Mesendoderm (in vitro differentiated cells): ENCODE measurements around the gene CKAP5. TPM values are rescaled to one million over a fixed set of nuclear protein-coding genes. Genes with fewer than 3 reads are reported as not detected.

Experiments
- DNase-seq: peaks from one replicate; pipeline ENCODE4 v3.0.0; 2013
- H2AK5ac ChIP-seq: 2 replicates; pipeline ENCODE4 v1.6.1; 2013; ENCODE audit warnings: low read length, inconsistent platforms
- H2BK120ac ChIP-seq: 2 replicates; pipeline ENCODE4 v1.6.1; 2013; ENCODE audit warnings: low read depth, mild to moderate bottlenecking, low read length, moderate library complexity, mixed read lengths
- H2BK15ac ChIP-seq: replicated peaks from 2 replicates; pipeline ENCODE4 v1.6.1; 2013; ENCODE audit warnings: low read depth, mild to moderate bottlenecking, moderate library complexity
- H2BK5ac ChIP-seq: 2 replicates; pipeline ENCODE4 v1.6.1; 2013; ENCODE audit warnings: low read length, inconsistent platforms
- H3K18ac ChIP-seq: 2 replicates; pipeline ENCODE4 v1.6.1; 2013; ENCODE audit warnings: mild to moderate bottlenecking, low read length, mixed read lengths
- H3K23ac ChIP-seq: one replicate; pipeline ENCODE4 v1.6.1; 2013; ENCODE audit warnings: low read length
- H3K27ac ChIP-seq: 2 replicates; pipeline ENCODE4 v1.5.1; 2013; ENCODE audit warnings: low read depth, mild to moderate bottlenecking, inconsistent platforms, low read length, moderate library complexity
- H3K27me3 ChIP-seq: 2 replicates; pipeline ENCODE4 v1.6.1; 2013; ENCODE audit warnings: low read length, control low read depth, mild to moderate bottlenecking, inconsistent platforms; ENCODE audit not compliant: insufficient read depth, poor library complexity
- H3K36me3 ChIP-seq: 2 replicates; pipeline ENCODE4 v1.6.1; 2013; ENCODE audit warnings: low read length, inconsistent platforms; ENCODE audit not compliant: control insufficient read depth, insufficient read depth
- H3K4ac ChIP-seq: one replicate; pipeline ENCODE4 v1.6.1; 2013; ENCODE audit warnings: low read depth, mild to moderate bottlenecking, low read length, moderate library complexity
- H3K4me1 ChIP-seq: 2 replicates; pipeline ENCODE4 v1.6.1; 2013; ENCODE audit warnings: low read depth, low read length, inconsistent platforms; ENCODE audit not compliant: control insufficient read depth
- H3K4me2 ChIP-seq: 2 replicates; pipeline ENCODE4 v1.6.1; 2013; ENCODE audit warnings: low read length
- H3K4me3 ChIP-seq: 2 replicates; pipeline ENCODE4 v1.5.1; 2013; ENCODE audit warnings: mild to moderate bottlenecking, low read length
- H3K56ac ChIP-seq: one replicate; pipeline ENCODE4 v1.6.1; 2013; ENCODE audit warnings: low read length
- H3K79me1 ChIP-seq: 2 replicates; pipeline ENCODE4 v1.6.1; 2013; ENCODE audit warnings: low read length, inconsistent platforms
- H3K79me2 ChIP-seq: 2 replicates; pipeline ENCODE4 v1.6.1; 2013; ENCODE audit warnings: mild to moderate bottlenecking, low read length; ENCODE audit not compliant: control insufficient read depth, insufficient read depth
- H3K9ac ChIP-seq: 2 replicates; pipeline ENCODE4 v1.6.1; 2013; ENCODE audit warnings: low read length, inconsistent platforms
- H4K5ac ChIP-seq: one replicate; pipeline ENCODE4 v1.6.1; 2013; ENCODE audit warnings: low read length
- H4K8ac ChIP-seq: one replicate; pipeline ENCODE4 v1.6.1; 2013; ENCODE audit warnings: low read depth, mild to moderate bottlenecking, control low read depth, low read length, moderate library complexity
- WGBS: extraction: QIAGEN DNeasy Blood & Tissue Kit; methylation state at CpG from one replicate; pipeline ENCODE4 v1.1.7; 2013; ENCODE audit warnings: low lambda C conversion rate, missing lambda C conversion rate; ENCODE audit not compliant: insufficient coverage; ENCODE audit errors: extremely low coverage; 5-methylcytosine and 5-hydroxymethylcytosine counted together
- polyA plus RNA-seq, 2 experiments: library from polyadenylated mRNA; stranded (reverse); fragments of 200-250 nt; gene quantifications; one replicate each; pipeline ENCODE4 v1.2.3, GENCODE V29; 2013

CKAP5 gene
- 48.6 TPM for polyA plus RNA-seq (2013, experiment 1 of 2)
- polyA plus RNA-seq (2013, experiment 2 of 2) = 48.5 TPM

DNA sequence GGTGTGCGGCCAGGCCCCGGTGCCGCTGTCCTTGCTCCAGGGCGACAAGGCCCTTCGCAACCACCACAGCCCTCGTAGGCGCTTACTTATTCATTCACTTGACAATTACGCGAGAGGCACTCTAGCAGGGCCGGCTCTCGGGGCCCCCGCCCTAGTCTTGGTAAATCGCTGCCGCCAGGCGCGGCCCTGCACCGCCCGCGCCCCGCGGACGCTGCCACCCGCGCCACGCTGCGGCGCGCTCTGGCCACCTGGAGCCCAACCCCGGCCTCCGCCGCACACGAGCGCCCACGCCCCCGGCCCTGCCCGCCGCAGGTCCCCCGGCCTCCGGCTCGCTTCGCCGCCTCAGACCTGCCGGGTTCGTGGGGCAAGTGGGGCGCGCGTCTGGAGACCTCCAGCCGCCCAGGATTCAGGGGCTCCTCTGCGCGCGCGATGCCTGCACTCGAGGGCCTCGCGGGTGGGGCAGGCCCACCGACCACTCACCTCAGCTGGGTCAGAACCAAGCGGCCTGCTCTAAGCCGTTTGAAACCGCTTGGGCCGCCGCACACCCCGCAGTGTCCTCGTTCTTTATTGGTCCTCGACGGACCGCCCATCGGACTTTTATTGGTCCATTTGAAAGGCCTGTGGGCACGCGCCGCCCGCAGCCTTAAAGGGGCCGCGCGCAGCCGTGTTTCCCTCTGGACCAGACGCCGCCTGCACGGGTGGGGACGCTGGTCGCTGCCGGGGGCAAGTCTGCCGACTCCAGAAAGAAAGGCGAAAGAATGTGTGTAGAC is at the start of gene CKAP5:
TSS of gene CKAP5 (minus strand) at position 541 of the 770 bp plus-strand sequence. CDS start 25,049 bp downstream, outside the sequence.
- Histone ChIP-seq H4K8ac (no peak within 1 kb of the TSS), H2BK5ac (peak within 1 kb of the TSS; percentile 32), H2AK5ac (no peak within 1 kb of the TSS), H3K4me2 (peak within 1 kb of the TSS; percentile 39), H3K27ac (peak within 1 kb of the TSS; percentile 35), H3K79me1 (peaks cover 6% of the 10 kb centered on the region), H3K36me3 (no peaks in the 10 kb centered on the region), H3K23ac (peak within 1 kb of the TSS; percentile 48), H3K79me2 (peaks cover 43% of the 10 kb centered on the region), H3K4me1 (no peaks in the 10 kb centered on the region), H2BK15ac (no peak within 1 kb of the TSS), H3K27me3 (no peaks in the 10 kb centered on the region), H3K18ac (peak within 1 kb of the TSS; percentile 92), H2BK120ac (no peak within 1 kb of the TSS), H3K56ac (peak within 1 kb of the TSS; percentile 91), H3K4ac (peak within 1 kb of the TSS; percentile 94), H3K4me3 (peak within 1 kb of the TSS; percentile 68), H4K5ac (no peak within 1 kb of the TSS), H3K9ac (peak within 1 kb of the TSS; percentile 85)
- DNase-seq = peak; percentile 95
- WGBS = no CpG with 5 or more reads among the region's 83 CpGs

DNA sequence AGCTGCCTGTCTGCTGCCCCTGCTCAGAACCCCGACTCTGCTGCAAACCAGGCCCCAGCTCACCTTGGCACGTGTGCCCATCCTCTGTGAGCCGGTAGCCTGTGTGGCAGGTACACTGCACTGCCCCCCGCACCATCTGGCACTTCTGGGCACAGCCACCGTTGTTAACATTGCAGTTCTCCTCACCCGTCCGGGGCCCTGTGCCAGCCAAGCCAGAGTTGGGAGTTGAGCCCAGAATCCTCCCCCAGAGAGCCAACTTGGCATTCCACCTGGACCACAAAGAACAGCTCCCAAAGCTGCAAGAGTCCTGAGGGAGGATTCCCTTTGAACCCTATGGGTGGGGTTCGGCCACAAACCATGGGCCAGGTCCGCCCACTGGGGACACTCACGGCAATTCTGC is 49.7 kb upstream of the CKAP5 start:
- Histone ChIP-seq H2BK120ac (no peak overlapping the region), H3K9ac (no peak overlapping the region), H4K5ac (no peak overlapping the region), H2BK5ac (no peak overlapping the region), H3K23ac (no peak overlapping the region), H3K79me1 (peaks cover 3% of the 10 kb centered on the region), H3K56ac (no peak overlapping the region), H3K27ac (no peak overlapping the region), H3K4me1 (no peaks in the 10 kb centered on the region), H3K4ac (no peak overlapping the region), H2AK5ac (no peak overlapping the region), H3K27me3 (no peaks in the 10 kb centered on the region), H3K18ac (no peak overlapping the region), H3K36me3 (peaks cover 10% of the 10 kb centered on the region), H3K79me2 (no peaks in the 10 kb centered on the region), H3K4me3 (no peak overlapping the region), H2BK15ac (no peak overlapping the region), H4K8ac (no peak overlapping the region), H3K4me2 (no peak overlapping the region)
- no CpG with 5 or more reads among the region's 10 CpGs for WGBS
- no peak for DNase-seq

DNA sequence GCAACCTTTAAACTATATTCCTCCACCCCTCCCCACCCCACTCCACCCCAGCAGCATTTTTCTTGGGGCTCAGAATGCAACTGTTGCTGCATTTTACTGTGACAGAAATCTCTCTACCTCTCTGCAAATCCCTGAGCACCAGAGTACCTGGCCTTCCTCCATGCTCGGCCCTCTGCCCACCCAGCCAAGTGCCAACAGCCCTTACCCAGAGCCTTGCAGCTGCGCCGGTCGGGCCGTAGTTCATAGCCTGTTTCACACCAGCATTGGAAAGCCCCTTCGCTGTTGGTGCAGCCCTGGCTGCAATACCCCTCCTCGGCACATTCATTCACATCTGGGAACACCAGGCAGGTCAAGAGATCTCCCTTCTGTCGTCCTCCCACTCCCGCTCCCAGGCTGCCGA is 48.9 kb upstream of the CKAP5 start:
- no peak overlapping the region for H2BK120ac ChIP-seq
- H3K9ac ChIP-seq = no peak overlapping the region
- H3K4me2 ChIP-seq = no peak overlapping the region
- H3K4me3 ChIP-seq = no peak overlapping the region
- no peaks in the 10 kb centered on the region for H3K4me1 ChIP-seq
- no peak for DNase-seq
- no peak overlapping the region for H4K8ac ChIP-seq
- no peak overlapping the region for H2BK5ac ChIP-seq
- H3K36me3 ChIP-seq = peaks cover 13% of the 10 kb centered on the region
- no peak overlapping the region for H3K23ac ChIP-seq
- no peaks in the 10 kb centered on the region for H3K27me3 ChIP-seq
- H3K18ac ChIP-seq = no peak overlapping the region
- no peak overlapping the region for H2AK5ac ChIP-seq
- no peak overlapping the region for H3K4ac ChIP-seq
- H2BK15ac ChIP-seq = no peak overlapping the region
- H3K79me1 ChIP-seq = peaks cover 3% of the 10 kb centered on the region
- no peaks in the 10 kb centered on the region for H3K79me2 ChIP-seq
- no CpG with 5 or more reads among the region's 10 CpGs for WGBS
- no peak overlapping the region for H4K5ac ChIP-seq
- H3K56ac ChIP-seq = no peak overlapping the region
- H3K27ac ChIP-seq = no peak overlapping the region

GRCh38 chr11:46894506-46894905 is 48.4 kb upstream of the CKAP5 start:
- Histone ChIP-seq H3K79me1 (peaks cover 3% of the 10 kb centered on the region), H3K56ac (no peak overlapping the region), H3K9ac (no peak overlapping the region), H3K79me2 (no peaks in the 10 kb centered on the region), H2BK15ac (no peak overlapping the region), H3K4me2 (no peak overlapping the region), H3K23ac (no peak overlapping the region), H3K27ac (no peak overlapping the region), H3K36me3 (peaks cover 14% of the 10 kb centered on the region), H4K8ac (no peak overlapping the region), H3K18ac (no peak overlapping the region), H4K5ac (no peak overlapping the region), H3K4me1 (no peaks in the 10 kb centered on the region), H3K4me3 (no peak overlapping the region), H3K27me3 (no peaks in the 10 kb centered on the region), H2BK120ac (no peak overlapping the region), H2AK5ac (no peak overlapping the region), H2BK5ac (no peak overlapping the region), H3K4ac (no peak overlapping the region)
- DNase-seq = no peak
- no CpG with 5 or more reads among the region's 16 CpGs for WGBS

GRCh38 chr11:46892838-46893237 is 46.8 kb upstream of the CKAP5 start:
- Histone ChIP-seq H3K79me1 (peaks cover 2% of the 10 kb centered on the region), H3K4me3 (no peak overlapping the region), H3K36me3 (peaks cover 19% of the 10 kb centered on the region)

More at GRCh38 chr11:46892838-46893237, 46.8 kb upstream of the CKAP5 start:
- Histone ChIP-seq H2BK15ac (no peak overlapping the region), H2BK5ac (no peak overlapping the region), H2BK120ac (no peak overlapping the region), H3K4me1 (no peaks in the 10 kb centered on the region), H3K18ac (no peak overlapping the region), H3K79me2 (no peaks in the 10 kb centered on the region), H3K56ac (no peak overlapping the region), H3K4ac (no peak overlapping the region), H3K27me3 (no peaks in the 10 kb centered on the region), H3K23ac (no peak overlapping the region), H2AK5ac (no peak overlapping the region), H4K5ac (no peak overlapping the region), H3K27ac (no peak overlapping the region), H3K4me2 (no peak overlapping the region), H3K9ac (no peak overlapping the region), H4K8ac (no peak overlapping the region)
- WGBS = no CpG with 5 or more reads among the region's 9 CpGs
- DNase-seq = no peak
